Sigmoid colon (tissue), 7 donors: ENCODE measurements around the gene CAMTA1. TPM values are rescaled to one million over a fixed set of nuclear protein-coding genes. Genes with fewer than 3 reads are reported as not detected.

Source experiments
- DNase-seq: peaks from one replicate; pipeline ENCODE4 v3.0.0-alpha.2; 2019
- H3K27ac ChIP-seq, 4 donors: fragments of 200-600 bp; sonication (generic); one replicate each; pipeline ENCODE4 v1.5.1; 2016 to 2019; ENCODE audit warnings: mild to moderate bottlenecking in 1 of 4
- H3K27me3 ChIP-seq, 3 donors: fragments of 200-600 bp; sonication (generic); one replicate each; pipeline ENCODE4 v1.5.1; 2019; ENCODE audit warnings: mild to moderate bottlenecking in 1 of 3
- H3K36me3 ChIP-seq, 4 donors: fragments of 200-600 bp; sonication (generic); one replicate each; pipeline ENCODE4 v1.5.1; 2016 to 2019
- H3K4me1 ChIP-seq, 4 donors: fragments of 200-600 bp; sonication (generic); one replicate each; pipeline ENCODE4 v1.5.1; 2017 to 2019
- H3K4me3 ChIP-seq, 4 donors: fragments of 200-600 bp; sonication (generic); one replicate each; pipeline ENCODE4 v1.5.1; 2017 to 2019; ENCODE audit warnings: mild to moderate bottlenecking in 2 of 4, moderate library complexity in 1 of 4
- H3K9me3 ChIP-seq, 4 donors: fragments of 200-600 bp in 3 of 4; sonication (generic) in 3 of 4; one replicate each; pipeline versions ENCODE4 v1.5.1 to v1.6.1; 2013 to 2019
- CTCF ChIP-seq, 4 experiments: fragments of 450-650 bp in 3 of 4; fragments of 200-600 bp in 1 of 4; IDR thresholded peaks; one replicate each; pipeline ENCODE4 v1.5.1; 2016 to 2019; ENCODE audit warnings: antibody characterized with exemption in 4 of 4, mild to moderate bottlenecking in 3 of 4, moderate library complexity in 2 of 4
- EP300 ChIP-seq, 4 donors: sonication (generic); formaldehyde crosslinking; IDR thresholded peaks; one replicate each; pipeline ENCODE4 v1.6.1; 2017; ENCODE audit warnings: antibody characterized with exemption in 4 of 4
- POLR2A ChIP-seq, 2 donors: fragments of 450-650 bp; IDR thresholded peaks; one replicate each; pipeline ENCODE4 v1.6.1; 2016; ENCODE audit warnings: antibody characterized with exemption in 2 of 2, mild to moderate bottlenecking in 2 of 2, moderate library complexity in 2 of 2
- POLR2AphosphoS5 ChIP-seq, 4 donors: sonication (generic); formaldehyde crosslinking; IDR thresholded peaks; one replicate each; pipeline ENCODE4 v1.6.1; 2017; ENCODE audit warnings: antibody characterized with exemption in 4 of 4
- WGBS, 2 donors: extraction: QIAGEN DNeasy Blood & Tissue Kit; methylation state at CpG; one replicate each; pipeline ENCODE4 v1.1.7; 2013; 5-methylcytosine and 5-hydroxymethylcytosine counted together
- intact Hi-C: fragments of 100-400 bp; cut with DNase I; formaldehyde crosslinking; loops from one replicate; pipeline ENCODE4 v1.15.1; 2023
- polyA plus RNA-seq, 3 donors: library from polyadenylated mRNA; stranded (reverse); fragments of 200-250 nt; gene quantifications; one replicate each; pipeline ENCODE4 v1.2.3, GENCODE V29; 2013
- total RNA-seq, 4 donors: library from RNA; depleted of rRNA; stranded (reverse); fragments of >200 nt; gene quantifications; one replicate each; pipeline ENCODE4 v1.1.0, GENCODE V29; 2016
- donor health status: healthy with polysubstance abuse.
- donor health status: Bipolar disorder and iron deficiency.
- donor health status: healthy.

Gene CAMTA1
- total and polyA plus RNA-seq, 7 donors = 97.9 to 196 (median 177) TPM

- DNase-seq = no peak
- WGBS, 2 donors = 73 to 76% methylated on average over 10 of the region's 10 CpGs
- TF ChIP-seq POLR2A (IDR thresholded peaks at IDR 0.05) = no peak
- Histone ChIP-seq H3K4me3 (no peak overlapping the region), H3K9me3 (no peaks in the 10 kb centered on the region), H3K4me1 (no peaks in the 10 kb centered on the region), H3K27ac (no peak overlapping the region), H3K27me3 (peaks cover 0 to 40% (median 7%) of the 10 kb centered on the region in 3 donors), H3K36me3 (no peaks in the 10 kb centered on the region)
- intact Hi-C loops = no loop called here
Observed at GRCh38 chr1:7094509-7094908, 309.3 kb downstream of the CAMTA1 start.

DNA sequence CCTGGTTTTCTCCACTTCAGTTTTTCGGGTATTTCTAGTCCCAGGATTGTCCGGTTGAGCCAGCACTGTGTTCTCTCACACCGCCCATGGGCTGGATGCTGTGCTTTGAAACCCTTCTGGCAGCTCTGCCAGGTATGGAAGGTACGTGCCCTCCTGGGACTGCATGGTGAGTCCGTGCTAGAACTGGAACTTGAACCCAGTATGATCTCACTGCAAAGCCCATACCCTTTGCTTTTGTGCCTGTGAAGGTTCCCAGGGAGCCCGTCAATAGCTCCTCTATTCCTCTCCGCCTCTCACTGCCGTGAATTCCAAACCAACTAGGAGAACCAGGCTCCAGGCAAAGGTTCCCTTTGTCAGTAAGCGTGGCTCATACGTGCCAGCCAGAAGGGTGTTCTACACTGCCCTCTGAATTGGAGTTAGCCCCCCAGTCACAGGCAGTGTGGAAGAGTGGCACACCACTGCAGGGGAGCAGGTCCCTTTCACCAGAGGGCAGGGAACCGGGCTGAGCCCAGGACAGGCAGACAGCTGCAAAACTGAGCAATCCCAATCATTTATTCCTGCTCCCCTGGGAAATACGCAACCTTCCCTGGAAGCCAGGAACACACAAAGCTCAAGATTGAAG is 310.2 kb downstream of the CAMTA1 start:
- Histone ChIP-seq H3K9me3 (no peaks in the 10 kb centered on the region), H3K4me1 (no peaks in the 10 kb centered on the region), H3K4me3 (no peak overlapping the region), H3K27ac (no peak overlapping the region), H3K27me3 (peaks cover 0 to 50% (median 9%) of the 10 kb centered on the region in 3 donors), H3K36me3 (no peaks in the 10 kb centered on the region)
- WGBS, 2 donors = 80 to 84% methylated on average over 12 of the region's 12 CpGs
- no peak for DNase-seq
- TF ChIP-seq EP300 (IDR thresholded peaks at IDR 0.05) = no peak
- TF ChIP-seq CTCF (IDR thresholded peaks at IDR 0.05) = no peak
- no peak for TF ChIP-seq POLR2A (IDR thresholded peaks at IDR 0.05)
- TF ChIP-seq POLR2AphosphoS5 (IDR thresholded peaks at IDR 0.05) = no peak
- intact Hi-C loops = no loop called here

- intact Hi-C loops = no loop called here
- H3K9me3 ChIP-seq = no peaks in the 10 kb centered on the region
- no peaks in the 10 kb centered on the region for H3K36me3 ChIP-seq
- no peak for TF ChIP-seq CTCF (IDR thresholded peaks at IDR 0.05)
- TF ChIP-seq EP300 (IDR thresholded peaks at IDR 0.05) = no peak
- no peak for TF ChIP-seq POLR2A (IDR thresholded peaks at IDR 0.05)
- TF ChIP-seq POLR2AphosphoS5 (IDR thresholded peaks at IDR 0.05) = no peak
- H3K4me3 ChIP-seq = no peak overlapping the region
- 75 to 85% methylated on average over 21 of the region's 21 CpGs for WGBS, 2 donors
- no peaks in the 10 kb centered on the region for H3K4me1 ChIP-seq
- no peak overlapping the region for H3K27ac ChIP-seq
- DNase-seq = no peak
- peaks cover 0 to 54% (median 9%) of the 10 kb centered on the region in 3 donors for H3K27me3 ChIP-seq
Observed at GRCh38 chr1:7097938-7098592, 312.8 kb downstream of the CAMTA1 start.

GRCh38 chr1:7098641-7099040 is 313.4 kb downstream of the CAMTA1 start:
- WGBS, 2 donors = 79 to 86% methylated on average over 7 of the region's 7 CpGs
- H3K27me3 ChIP-seq = peaks cover 0 to 49% (median 9%) of the 10 kb centered on the region in 3 donors
- no peaks in the 10 kb centered on the region for H3K4me1 ChIP-seq
- H3K36me3 ChIP-seq = no peaks in the 10 kb centered on the region
- no peak for DNase-seq
- intact Hi-C loops = no loop called here
- H3K27ac ChIP-seq = no peak overlapping the region
- H3K9me3 ChIP-seq = no peaks in the 10 kb centered on the region
- H3K4me3 ChIP-seq = no peak overlapping the region
- no peak for TF ChIP-seq CTCF (IDR thresholded peaks at IDR 0.05)

DNA sequence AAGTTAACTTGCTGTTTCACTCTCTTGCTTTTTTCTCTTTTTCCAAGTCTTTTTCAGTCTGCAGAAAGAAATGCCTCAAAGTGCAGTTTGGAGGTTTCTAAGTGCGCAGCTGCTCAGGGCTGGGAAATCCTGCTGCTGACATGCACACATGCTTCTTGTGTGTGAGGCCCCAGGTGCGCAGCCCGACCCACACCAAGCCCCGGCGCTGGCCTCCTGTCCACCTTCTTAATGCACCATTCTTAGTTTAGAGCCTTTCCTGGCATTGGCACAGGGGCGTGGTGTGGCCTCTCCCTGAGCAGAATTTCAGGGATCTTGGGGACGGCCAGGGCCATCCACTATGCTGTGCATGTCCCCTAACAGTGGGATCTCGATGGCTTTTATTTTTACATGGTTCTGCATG is 315.2 kb downstream of the CAMTA1 start:
- intact Hi-C loops = no loop called here
- Histone ChIP-seq H3K9me3 (no peaks in the 10 kb centered on the region), H3K27ac (no peak overlapping the region), H3K4me1 (no peaks in the 10 kb centered on the region), H3K27me3 (peaks cover 0 to 47% (median 9%) of the 10 kb centered on the region in 3 donors), H3K4me3 (no peak overlapping the region), H3K36me3 (no peaks in the 10 kb centered on the region)
- no peak for TF ChIP-seq POLR2A (IDR thresholded peaks at IDR 0.05)
- TF ChIP-seq EP300 (IDR thresholded peaks at IDR 0.05) = no peak
- no peak for TF ChIP-seq CTCF (IDR thresholded peaks at IDR 0.05)
- TF ChIP-seq POLR2AphosphoS5 (IDR thresholded peaks at IDR 0.05) = no peak
- DNase-seq = no peak
- 73 to 79% methylated on average over 8 of the region's 8 CpGs for WGBS, 2 donors
